Activated naive CD4-positive, alpha-beta T cell treated with anti-CD3 and anti-CD28 coated beads, Interleukin-2, amount 10 ng/mL, durations not matched to agents 7 days and 5 days (primary cell): ENCODE measurements around the gene FBXL14.

ENCODE experiments used
- CTCF ChIA-PET: fragments of 350-600 bp; sonication (Branson Sonifier 250); formaldehyde crosslinking; loops from one replicate; lab custom pipeline; 2021; ENCODE audit warnings: antibody characterized with exemption; lab: Charles Lee
- DNase-seq: peaks from one replicate; pipeline ENCODE4 v3.0.0-alpha.2; 2020
- H3K27ac Mint-ChIP-seq: one replicate; pipeline ENCODE4 v1.8.0; 2021; ENCODE audit warnings: mild to moderate bottlenecking, moderate library complexity, mixed read lengths
- H3K27me3 Mint-ChIP-seq: one replicate; pipeline ENCODE4 v1.8.0; 2021; ENCODE audit warnings: mild to moderate bottlenecking, mixed read lengths
- H3K36me3 Mint-ChIP-seq: one replicate; pipeline ENCODE4 v1.8.0; 2021; ENCODE audit warnings: mixed read lengths
- H3K4me1 Mint-ChIP-seq: one replicate; pipeline ENCODE4 v1.8.0; 2021; ENCODE audit warnings: mixed read lengths
- H3K4me3 Mint-ChIP-seq: one replicate; pipeline ENCODE4 v1.8.0; 2021; ENCODE audit warnings: mild to moderate bottlenecking, moderate library complexity, mixed read lengths
- H3K9me3 Mint-ChIP-seq: one replicate; pipeline ENCODE4 v1.8.0; 2021; ENCODE audit warnings: mixed read lengths

FBXL14 gene

DNA sequence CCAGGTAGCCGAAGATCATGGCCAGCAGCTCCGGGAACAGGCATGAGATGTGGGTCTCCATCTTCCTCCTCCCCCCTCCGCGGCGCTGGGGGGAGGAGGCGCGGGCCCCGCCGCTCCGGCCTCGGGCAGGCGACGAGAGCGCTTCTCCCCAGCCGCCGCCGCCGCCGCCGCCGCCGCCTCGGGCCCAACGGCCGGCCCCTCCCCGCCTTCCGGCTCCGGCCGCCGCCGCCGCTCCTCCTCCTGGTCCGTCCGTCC is 448 bp downstream of the FBXL14 start:
- no peaks in the 10 kb centered on the region for H3K27me3 Mint-ChIP-seq
- H3K4me3 Mint-ChIP-seq = peak overlapping the region; percentile 97
- H3K4me1 Mint-ChIP-seq = peaks cover 53% of the 10 kb centered on the region
- peaks cover 33% of the 10 kb centered on the region for H3K36me3 Mint-ChIP-seq
- H3K9me3 Mint-ChIP-seq = no peaks in the 10 kb centered on the region
- CTCF ChIA-PET = interaction anchor here (1.0 to 4.6 kb wide), 5 partner anchors 7 to 645 kb away, joined by 3 to 27 read pairs (median 17); partner anchors contain the start of gene RAD52
- DNase-seq = no peak
- peak overlapping the region; percentile 94 for H3K27ac Mint-ChIP-seq

DNA sequence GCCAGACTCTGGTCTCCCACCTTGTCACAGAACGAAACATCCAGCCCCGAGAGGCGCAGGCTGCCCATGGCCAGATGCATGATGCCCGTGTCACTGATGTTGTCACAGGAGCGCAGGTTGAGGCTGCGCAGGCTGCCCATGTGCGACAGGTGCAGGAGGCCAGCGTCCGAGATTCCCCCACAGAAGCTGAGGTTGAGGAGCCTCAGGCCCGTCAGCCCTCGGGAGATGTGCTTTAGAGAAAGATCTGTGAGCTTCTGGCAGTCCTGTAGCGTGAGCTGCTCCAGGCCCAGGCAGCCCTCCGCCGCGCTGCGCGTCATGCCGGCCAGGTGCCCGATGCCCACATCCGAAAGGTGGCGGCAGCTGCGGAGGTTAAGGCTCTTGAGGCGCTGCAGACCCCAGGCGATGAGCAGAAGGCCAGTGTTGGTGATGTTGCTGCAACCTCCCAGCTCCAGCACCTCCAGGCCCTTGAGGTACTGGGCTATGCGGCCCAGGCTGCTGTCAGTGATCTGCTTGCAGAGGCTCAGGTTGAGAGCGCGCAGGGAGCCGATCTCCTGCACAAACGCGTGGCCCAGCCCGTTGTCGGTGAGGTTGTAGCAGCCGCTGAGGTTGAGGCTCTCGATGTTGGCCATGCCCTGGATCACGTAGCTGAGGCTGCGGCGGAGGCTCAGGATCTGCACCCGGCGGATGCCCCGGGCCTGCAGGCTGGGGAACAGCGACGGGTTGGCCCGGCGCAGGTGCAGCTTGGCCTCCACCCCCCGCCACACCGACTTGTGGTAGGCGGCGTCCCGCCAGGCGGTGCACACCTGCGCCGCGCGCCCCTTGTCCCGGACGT is 991 bp downstream of the FBXL14 start:
- no peaks in the 10 kb centered on the region for H3K27me3 Mint-ChIP-seq
- CTCF ChIA-PET = interaction anchor here (1.0 to 4.6 kb wide), 6 partner anchors 8 to 644 kb away, joined by 3 to 27 read pairs (median 13); partner anchors contain the start of gene RAD52
- peaks cover 59% of the 10 kb centered on the region for H3K4me1 Mint-ChIP-seq
- no peaks in the 10 kb centered on the region for H3K9me3 Mint-ChIP-seq
- peak; percentile 71 for DNase-seq
- peak overlapping the region; percentile 94 for H3K27ac Mint-ChIP-seq
- H3K4me3 Mint-ChIP-seq = peak overlapping the region; percentile 97
- H3K36me3 Mint-ChIP-seq = peaks cover 39% of the 10 kb centered on the region

DNA sequence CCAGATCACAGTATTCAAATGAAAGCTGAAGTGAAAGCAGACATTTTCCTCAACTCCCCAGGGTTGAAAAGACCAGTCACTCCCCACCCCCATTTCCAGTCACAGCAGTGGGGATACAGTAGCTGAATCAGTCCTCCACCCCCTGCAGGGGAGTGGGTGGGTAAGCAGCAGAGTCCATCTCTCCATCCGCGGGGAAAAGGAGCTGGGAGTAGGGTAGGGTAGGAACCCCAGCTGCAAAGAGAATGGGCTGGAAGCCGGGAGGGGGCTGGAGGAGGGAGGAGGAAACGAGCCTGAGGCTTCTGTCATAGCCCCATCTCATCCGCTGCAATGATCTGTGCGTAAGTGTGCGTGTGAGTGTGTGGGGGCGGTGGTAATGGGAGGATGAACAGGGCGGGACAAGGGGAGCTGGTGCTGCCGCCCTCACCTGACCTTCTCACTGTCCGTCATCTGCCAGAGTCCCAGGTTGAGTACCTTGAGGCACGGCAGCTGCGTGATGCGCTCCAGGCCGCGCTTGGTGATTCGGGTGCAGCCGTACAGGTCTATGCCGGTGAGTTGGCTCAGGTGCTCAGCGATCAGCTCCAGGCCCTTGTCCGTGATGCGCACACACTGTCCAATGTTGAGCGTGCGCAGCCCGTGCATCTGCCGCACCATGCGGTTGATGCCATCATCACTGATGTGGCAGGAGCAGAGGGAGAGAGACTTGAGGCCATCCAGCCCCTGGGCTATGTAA is 1.8 kb downstream of the FBXL14 start:
- peak overlapping the region; percentile 94 for H3K27ac Mint-ChIP-seq
- no peaks in the 10 kb centered on the region for H3K9me3 Mint-ChIP-seq
- peaks cover 66% of the 10 kb centered on the region for H3K4me1 Mint-ChIP-seq
- H3K27me3 Mint-ChIP-seq = no peaks in the 10 kb centered on the region
- H3K36me3 Mint-ChIP-seq = peaks cover 43% of the 10 kb centered on the region
- CTCF ChIA-PET = interaction anchor here (0.8 to 4.6 kb wide), 5 partner anchors 9 to 1017 kb away, joined by 3 to 27 read pairs (median 17); no protein-coding TSS in a partner anchor
- H3K4me3 Mint-ChIP-seq = peak overlapping the region; percentile 97
- peak; percentile 80 for DNase-seq

DNA sequence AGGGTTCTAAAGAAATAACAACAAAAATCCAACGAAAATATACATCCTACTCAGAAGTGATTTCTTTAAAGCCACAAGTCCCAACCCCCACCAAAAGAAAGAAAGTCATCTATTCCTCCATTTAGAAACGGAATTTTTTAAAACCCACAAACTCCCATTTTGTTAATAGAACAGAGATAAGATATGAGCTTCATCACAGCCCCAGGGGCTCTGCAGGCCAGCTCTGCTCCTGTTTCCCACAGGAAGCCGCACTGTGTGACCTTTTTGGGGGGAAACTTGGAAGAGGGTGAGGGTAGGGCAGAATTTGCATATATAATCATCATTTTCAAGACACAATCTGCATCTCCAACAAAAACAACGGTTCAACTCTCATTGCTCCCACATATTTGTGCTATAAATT is 2.8 kb downstream of the FBXL14 start:
- Mint-ChIP-seq H3K4me1 (peaks cover 68% of the 10 kb centered on the region), H3K4me3 (peak overlapping the region; percentile 97), H3K9me3 (no peaks in the 10 kb centered on the region), H3K27ac (peak overlapping the region; percentile 53), H3K27me3 (no peaks in the 10 kb centered on the region), H3K36me3 (peaks cover 46% of the 10 kb centered on the region)
- CTCF ChIA-PET = interaction anchor here (2.5 to 4.6 kb wide), 4 partner anchors 8 to 474 kb away, joined by 9 to 27 read pairs (median 18); no protein-coding TSS in a partner anchor
- DNase-seq = no peak

DNA sequence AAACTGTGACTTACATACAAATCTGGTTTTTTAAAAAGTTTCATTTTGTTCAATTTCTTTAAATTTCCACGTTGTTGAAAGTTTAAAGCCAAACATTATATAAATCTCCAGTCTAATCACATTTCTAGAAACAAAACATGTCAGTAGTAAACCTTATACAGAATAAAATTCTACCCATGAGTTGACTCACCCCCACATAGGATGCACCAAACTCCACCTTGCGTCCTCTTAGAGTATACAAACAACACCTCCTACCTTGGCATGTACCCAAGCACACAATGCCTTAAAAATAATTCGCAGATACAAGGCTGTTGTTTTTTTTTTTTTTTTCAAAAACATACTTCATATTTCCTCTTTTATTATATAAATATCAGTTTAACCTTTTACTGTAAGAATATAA is 3.3 kb downstream of the FBXL14 start:
- peaks cover 49% of the 10 kb centered on the region for H3K36me3 Mint-ChIP-seq
- no peaks in the 10 kb centered on the region for H3K27me3 Mint-ChIP-seq
- H3K4me1 Mint-ChIP-seq = peaks cover 64% of the 10 kb centered on the region
- H3K27ac Mint-ChIP-seq = peak overlapping the region; percentile 4
- DNase-seq = peak; percentile 47
- no peaks in the 10 kb centered on the region for H3K9me3 Mint-ChIP-seq
- H3K4me3 Mint-ChIP-seq = peak overlapping the region; percentile 97
- CTCF ChIA-PET = interaction anchor here (2.7 to 4.6 kb wide), 3 partner anchors 13 to 474 kb away, joined by 9 to 27 read pairs (median 19); no protein-coding TSS in a partner anchor

- peaks cover 58% of the 10 kb centered on the region for H3K4me1 Mint-ChIP-seq
These were observed 4.0 kb downstream of the FBXL14 start for GRCh38 chr12:1590221-1590979.

DNA sequence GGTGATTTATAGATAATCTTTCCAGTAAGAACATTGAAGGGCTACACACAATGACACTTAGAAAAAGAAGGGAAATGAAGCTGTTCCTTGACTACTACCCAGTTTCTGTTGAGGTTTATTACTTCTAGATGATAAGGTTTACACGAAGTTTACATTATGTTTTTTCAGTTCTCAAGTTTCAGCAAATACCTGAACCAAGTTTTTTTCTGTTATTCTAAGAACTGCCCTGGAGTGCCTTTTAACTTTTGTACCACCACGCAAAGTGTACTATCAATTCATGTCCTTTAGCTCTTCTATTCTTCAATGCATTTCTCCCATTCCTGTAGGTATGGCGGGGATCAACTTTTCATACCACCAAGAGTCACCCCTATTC is 5.8 kb downstream of the FBXL14 start:
- Mint-ChIP-seq H3K4me1 (peaks cover 53% of the 10 kb centered on the region), H3K4me3 (no peak overlapping the region), H3K27me3 (no peaks in the 10 kb centered on the region), H3K36me3 (peaks cover 45% of the 10 kb centered on the region), H3K9me3 (no peaks in the 10 kb centered on the region), H3K27ac (peak overlapping the region; percentile 72)
- CTCF ChIA-PET = interaction anchor here (1.3 to 2.5 kb wide), 4 partner anchors 13 to 472 kb away, joined by 3 to 14 read pairs (median 4); no protein-coding TSS in a partner anchor
- no peak for DNase-seq

More at GRCh38 chr12:1590221-1590979, 4.0 kb downstream of the FBXL14 start:
- peak overlapping the region; percentile 97 for H3K4me3 Mint-ChIP-seq
- DNase-seq = no peak
- peaks cover 49% of the 10 kb centered on the region for H3K36me3 Mint-ChIP-seq
- no peaks in the 10 kb centered on the region for H3K9me3 Mint-ChIP-seq
- peak overlapping the region; percentile 4 for H3K27ac Mint-ChIP-seq
- no peaks in the 10 kb centered on the region for H3K27me3 Mint-ChIP-seq
- CTCF ChIA-PET = interaction anchor here (1.3 to 4.6 kb wide), 3 partner anchors 15 to 472 kb away, joined by 3 to 19 read pairs (median 8); no protein-coding TSS in a partner anchor

GRCh38 chr12:1587927-1588574 is 6.3 kb downstream of the FBXL14 start:
- Mint-ChIP-seq H3K4me3 (no peak overlapping the region), H3K27me3 (no peaks in the 10 kb centered on the region), H3K36me3 (peaks cover 42% of the 10 kb centered on the region), H3K9me3 (no peaks in the 10 kb centered on the region), H3K4me1 (peaks cover 57% of the 10 kb centered on the region), H3K27ac (peak overlapping the region; percentile 72)
- CTCF ChIA-PET = interaction anchor here (1.0 to 2.5 kb wide), 4 partner anchors 14 to 471 kb away, joined by 3 to 14 read pairs (median 4); no protein-coding TSS in a partner anchor
- DNase-seq = no peak

- Mint-ChIP-seq H3K4me3 (no peak overlapping the region), H3K4me1 (peaks cover 23% of the 10 kb centered on the region), H3K36me3 (peaks cover 16% of the 10 kb centered on the region), H3K27me3 (peaks cover 3% of the 10 kb centered on the region), H3K27ac (no peak overlapping the region), H3K9me3 (no peaks in the 10 kb centered on the region)
- CTCF ChIA-PET = interaction anchor here (0.6 to 9.6 kb wide), 11 partner anchors 9 to 1015 kb away, joined by 3 to 210 read pairs (median 11); partner anchors contain the start of gene RAD52
- DNase-seq = no peak
These were observed 10.1 kb downstream of the FBXL14 start for GRCh38 chr12:1584326-1584725.

- DNase-seq = peak; percentile 78
- no peaks in the 10 kb centered on the region for H3K9me3 Mint-ChIP-seq
- H3K4me1 Mint-ChIP-seq = peaks cover 17% of the 10 kb centered on the region
- peaks cover 11% of the 10 kb centered on the region for H3K36me3 Mint-ChIP-seq
- no peak overlapping the region for H3K4me3 Mint-ChIP-seq
- CTCF ChIA-PET = interaction anchor here (0.6 to 9.6 kb wide), 23 partner anchors 9 to 1594 kb away, joined by 3 to 210 read pairs (median 5); partner anchors contain the start of gene RAD52
- H3K27ac Mint-ChIP-seq = no peak overlapping the region
- H3K27me3 Mint-ChIP-seq = peaks cover 3% of the 10 kb centered on the region
These were observed 10.8 kb downstream of the FBXL14 start for GRCh38 chr12:1583421-1584078.

DNA sequence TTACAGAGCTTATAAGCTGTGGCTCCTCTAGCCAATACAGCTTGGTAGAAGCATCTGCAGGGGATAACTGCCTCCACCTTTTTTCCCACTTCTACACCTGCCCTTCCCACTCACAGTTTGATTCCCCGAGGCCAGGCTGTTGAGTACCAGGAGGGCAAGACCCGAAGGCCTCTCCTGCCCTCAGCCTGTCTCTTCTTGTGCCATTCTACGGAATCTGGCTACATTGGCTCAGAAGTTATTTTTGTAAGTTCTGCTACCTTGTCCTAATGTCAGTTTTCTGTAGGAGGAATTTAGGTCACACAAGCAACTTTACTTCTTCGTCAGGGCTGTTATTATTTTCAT is 11.7 kb downstream of the FBXL14 start:
- peaks cover 8% of the 10 kb centered on the region for H3K4me1 Mint-ChIP-seq
- DNase-seq = no peak
- CTCF ChIA-PET = interaction anchor here (0.8 to 9.6 kb wide), 18 partner anchors 10 to 1015 kb away, joined by 3 to 210 read pairs (median 6); partner anchors contain the start of gene RAD52
- H3K4me3 Mint-ChIP-seq = no peak overlapping the region
- H3K36me3 Mint-ChIP-seq = peaks cover 6% of the 10 kb centered on the region
- no peak overlapping the region for H3K27ac Mint-ChIP-seq
- peaks cover 3% of the 10 kb centered on the region for H3K27me3 Mint-ChIP-seq
- no peaks in the 10 kb centered on the region for H3K9me3 Mint-ChIP-seq

- DNase-seq = no peak
- Mint-ChIP-seq H3K27ac (no peak overlapping the region), H3K4me3 (no peak overlapping the region), H3K4me1 (peaks cover 6% of the 10 kb centered on the region), H3K36me3 (peaks cover 4% of the 10 kb centered on the region), H3K9me3 (no peaks in the 10 kb centered on the region), H3K27me3 (peaks cover 3% of the 10 kb centered on the region)
- CTCF ChIA-PET = interaction anchor here (1.2 to 9.6 kb wide), 9 partner anchors 19 to 1013 kb away, joined by 3 to 210 read pairs (median 10); no protein-coding TSS in a partner anchor
These were observed 12.2 kb downstream of the FBXL14 start for GRCh38 chr12:1581973-1582708.
